ENCODE results near the gene KLF2. TPM values are rescaled to one million over a fixed set of nuclear protein-coding genes. Genes with fewer than 3 reads are reported as not detected.

The KLF2 gene
- total RNA-seq: 54.6 TPM

GRCh38 chr19:16324384-16325160 is at the start of gene KLF2:
Gene KLF2 (plus strand): TSS chr19:16324826. CDS start chr19:16324924, 98 bp downstream.

Other genes starting within 250 kb of the KLF2 start
- gene TPM4, start 248.3 kb upstream of the KLF2 start, total RNA-seq: 341 TPM
- 59.8 TPM for gene RAB8A, start 212.9 kb upstream of the KLF2 start, total RNA-seq
- gene HSH2D, start 181.1 kb upstream of the KLF2 start, total RNA-seq: 2.6 TPM
- gene CIB3, start 151.3 kb upstream of the KLF2 start, total RNA-seq: not detected
- 65.9 TPM for gene FAM32A, start 139.4 kb upstream of the KLF2 start, total RNA-seq
- 49.7 TPM for gene AP1M1, start 126.9 kb upstream of the KLF2 start, total RNA-seq
- gene EPS15L1, start 147.1 kb downstream of the KLF2 start, total RNA-seq: 28.6 TPM
- not detected for gene CALR3, start 171.3 kb downstream of the KLF2 start, total RNA-seq
- 8.8 TPM for gene C19orf44, start 171.6 kb downstream of the KLF2 start, total RNA-seq
- 30.5 TPM for gene CHERP, start 217.6 kb downstream of the KLF2 start, total RNA-seq
- gene SLC35E1, start 247.6 kb downstream of the KLF2 start, total RNA-seq: 32.5 TPM